ENCODE results near the gene G0S2. TPM values are rescaled to one million over a fixed set of nuclear protein-coding genes. Genes with fewer than 3 reads are reported as not detected.

G0S2 gene
- total and polyA plus RNA-seq, 2 of the 8 experiments (the other 6 are each of a cell fraction or from before 2014, with no cell fraction given): 1.0 to 1.7 TPM

GRCh38 chr1:209648931-209649776 lies 26.1 kb upstream of the G0S2 start:
- H3K9me3 ChIP-seq (ENCODE audit: insufficient read depth in 2 of 2, low read depth in 1 of 2, low read length in 1 of 2): no peaks in the 10 kb centered on the region
- FAIRE-seq (no peak), DNase-seq (ENCODE audit: low read depth in 1 of 2, low spot score in 2 of 2) (no peak)
- H2BK120ac ChIP-seq (replicated peaks; ENCODE audit: low read depth, low read length): no peak overlapping the region
- H3K9ac ChIP-seq (replicated peaks in 1 of 4; ENCODE audit: extremely low read depth in 1 of 4, low read depth in 3 of 4, low read length in 3 of 4): no peak overlapping the region
- H3K4me2 ChIP-seq (ENCODE audit: insufficient read depth in 1 of 2, low read depth in 2 of 2, low read length in 2 of 2): no peak overlapping the region
- H3K14ac ChIP-seq (ENCODE audit: insufficient read length): no peak overlapping the region
- no peak overlapping the region for H3K27ac ChIP-seq (ENCODE audit: low read depth, low read length)
- no peaks in the 10 kb centered on the region for H3K79me2 ChIP-seq (ENCODE audit: control insufficient read depth in 1 of 2, insufficient read depth in 2 of 2, low read length in 2 of 2)
- no peak overlapping the region for H2AK5ac ChIP-seq (ENCODE audit: low read depth, low read length)
- H4K8ac ChIP-seq (ENCODE audit: extremely low read depth, insufficient read depth, low read length): no peak overlapping the region
- H3K4me3 ChIP-seq (ENCODE audit: extremely low read depth in 1 of 4, insufficient read depth in 2 of 4, low read depth in 3 of 4, low read length in 4 of 4): no peak overlapping the region
- no peaks in the 10 kb centered on the region for H3K23me2 ChIP-seq (ENCODE audit: low read depth, low read length)
- ChIA-PET CTCF (ENCODE audit: partially characterized antibody) (interaction anchor here (0.6 to 2.3 kb wide), 16 partner anchors 9 to 876 kb away, joined by 3 to 8 read pairs (median 4); no protein-coding TSS in a partner anchor), POLR2A (ENCODE audit: partially characterized antibody) (interaction anchor here (1.5 kb wide), 1 partner anchor 25 kb away, joined by 4 read pairs; no protein-coding TSS in a partner anchor)
- H3K56ac ChIP-seq (replicated peaks; ENCODE audit: insufficient read length, low read depth, low read length): no peak overlapping the region
- H4K5ac ChIP-seq (ENCODE audit: insufficient read length, low read depth, low read length): no peak overlapping the region
- 82% methylated on average over 6 of the region's 6 CpGs; no CpG with 5 or more reads in 1 of the 2 experiments for WGBS, 2 experiments (ENCODE audit: extremely low coverage in 1 of 2, insufficient coverage in 1 of 2, insufficient read length in 1 of 2, insufficient replicate concordance in 2 of 2, low coverage in 1 of 2, low lambda C conversion rate in 2 of 2, missing lambda C conversion rate in 1 of 2)
- H3K36me3 ChIP-seq (ENCODE audit: control insufficient read depth in 2 of 4, insufficient read depth in 4 of 4, low read length in 3 of 4): no peaks in the 10 kb centered on the region
- no peak overlapping the region for H2BK12ac ChIP-seq (ENCODE audit: low read depth, low read length)
- H2BK5ac ChIP-seq (ENCODE audit: low read depth, low read length): no peak overlapping the region
- no peak overlapping the region for H3K23ac ChIP-seq (ENCODE audit: insufficient read length)
- no peaks in the 10 kb centered on the region for H3K79me1 ChIP-seq (ENCODE audit: low read depth, low read length)
- H3K27me3 ChIP-seq (replicated peaks in 1 of 4; ENCODE audit: control insufficient read depth in 3 of 4, extremely low read depth in 1 of 4, insufficient read depth in 3 of 4, low read length in 3 of 4): no peaks in the 10 kb centered on the region
- H4K20me1 ChIP-seq (replicated peaks in 1 of 2; ENCODE audit: control insufficient read depth in 1 of 2, insufficient read depth in 2 of 2, low read length in 2 of 2): no peaks in the 10 kb centered on the region
- H3K4me1 ChIP-seq (replicated peaks in 1 of 4; ENCODE audit: control insufficient read depth in 3 of 4, insufficient read depth in 4 of 4, low read length in 3 of 4): peaks cover 0 to 11% (median 10%) of the 10 kb centered on the region in 4 experiments; a peak in 4 of 7 replicates
- peak overlapping the region; percentile 48; the same call in 1 of the 2 replicates for H3K18ac ChIP-seq (ENCODE audit: extremely low read depth, low read length)
- no peak overlapping the region for H2BK15ac ChIP-seq (ENCODE audit: low read length)
- H2AFZ ChIP-seq (ENCODE audit: low read length): no peak overlapping the region
- H2BK20ac ChIP-seq (ENCODE audit: low read length): no peak overlapping the region
- H3K4ac ChIP-seq (replicated peaks; ENCODE audit: insufficient read length, low read depth, low read length): no peak overlapping the region
- H4K91ac ChIP-seq (replicated peaks; ENCODE audit: insufficient read length, low read length): no peak overlapping the region
- TF ChIP-seq SIRT6 (IDR thresholded peaks at IDR 0.05; ENCODE audit: low read length): no peak
- no peak for TF ChIP-seq CREB1 (IDR thresholded peaks at IDR 0.05)
- no peak for TF ChIP-seq TBP (IDR thresholded peaks at IDR 0.05; ENCODE audit: low read depth, low read length)
- TF ChIP-seq GTF2F1 (IDR thresholded peaks at IDR 0.05; ENCODE audit: borderline replicate concordance, low read depth, low read length): no peak
- TF ChIP-seq POLR2AphosphoS5 (IDR thresholded peaks at IDR 0.05; ENCODE audit: low read depth, low read length): no peak
- no peak for TF ChIP-seq E2F6 (IDR thresholded peaks at IDR 0.05)
- TF ChIP-seq KDM5A (IDR thresholded peaks at IDR 0.05; ENCODE audit: low read length): no peak
- no peak for TF ChIP-seq USF2 (IDR thresholded peaks at IDR 0.05; ENCODE audit: low read length)
- no peak for TF ChIP-seq RAD21 (IDR thresholded peaks at IDR 0.05 in 1 of 2, conservative IDR thresholded peaks at IDR 0.05 in 1 of 2; ENCODE audit: low read depth in 2 of 2, low read length in 2 of 2)
- TF ChIP-seq CBX5 (IDR thresholded peaks at IDR 0.05; ENCODE audit: low read depth, low read length): no peak

All from H1 (cell line).